GM18867 (cell line): ENCODE data around the gene KANSL1.

ENCODE experiments used
- ATAC-seq: cut with Tn5 transposase; IDR thresholded peaks from one replicate; pipeline ENCODE4 v1.9.1; 2021; ENCODE audit warnings: mild to moderate bottlenecking, moderate library complexity; ENCODE audit not compliant: unreplicated experiment

Gene KANSL1

DNA sequence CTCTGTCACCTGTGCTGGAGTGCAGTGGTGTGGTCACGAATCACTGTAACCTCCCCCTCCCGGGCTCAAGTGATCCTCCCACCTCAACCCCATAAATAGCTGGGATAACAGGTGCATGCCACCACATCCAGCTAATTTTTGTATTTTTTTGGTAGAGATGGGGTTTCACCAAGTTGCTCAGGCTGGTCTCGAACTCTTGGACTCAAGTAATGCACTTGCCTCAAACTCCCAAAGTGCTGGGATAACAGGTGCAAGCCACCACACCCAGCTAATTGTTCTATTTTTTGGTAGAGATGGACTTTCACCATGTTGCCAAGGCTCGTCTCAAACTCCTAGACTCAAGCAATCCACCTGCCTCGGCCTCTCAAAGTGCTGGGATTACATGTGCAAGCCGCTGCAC lies 107.7 kb downstream of the KANSL1 start:
- ATAC-seq = no peak

DNA sequence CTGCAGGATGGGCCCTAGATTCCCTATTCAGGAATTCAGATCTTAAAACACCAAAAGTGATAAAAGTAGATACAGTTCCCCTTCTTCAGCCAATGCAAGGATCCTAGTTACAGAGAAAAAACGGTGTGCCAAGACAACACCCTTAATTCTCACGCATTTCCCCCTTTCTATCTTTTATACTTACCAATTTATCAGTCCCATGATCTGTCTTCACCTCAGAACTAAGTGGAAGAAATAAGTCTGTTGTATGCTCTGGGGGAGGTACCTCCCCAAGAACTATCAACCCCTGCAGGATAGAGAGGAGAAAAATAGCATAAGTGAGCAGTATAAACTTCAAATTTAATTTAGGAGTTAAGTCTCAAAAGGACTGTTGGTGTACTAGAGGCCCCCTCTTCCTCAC lies 111.0 kb downstream of the KANSL1 start:
- ATAC-seq = no peak

DNA sequence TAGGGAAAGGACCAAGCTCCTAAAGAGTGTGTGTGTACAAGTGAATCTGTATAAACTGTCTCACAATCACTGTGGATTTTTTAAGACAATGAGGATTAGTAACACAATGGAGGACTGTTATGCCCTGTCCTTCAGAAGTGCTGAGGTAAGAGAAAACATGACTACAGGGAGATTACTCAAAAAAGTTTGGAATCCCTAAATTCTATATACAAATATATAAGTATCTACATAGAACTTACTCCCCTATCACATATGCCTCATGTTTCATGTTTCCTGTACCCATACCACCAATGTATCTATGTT lies 112.3 kb downstream of the KANSL1 start:
- no peak for ATAC-seq

DNA sequence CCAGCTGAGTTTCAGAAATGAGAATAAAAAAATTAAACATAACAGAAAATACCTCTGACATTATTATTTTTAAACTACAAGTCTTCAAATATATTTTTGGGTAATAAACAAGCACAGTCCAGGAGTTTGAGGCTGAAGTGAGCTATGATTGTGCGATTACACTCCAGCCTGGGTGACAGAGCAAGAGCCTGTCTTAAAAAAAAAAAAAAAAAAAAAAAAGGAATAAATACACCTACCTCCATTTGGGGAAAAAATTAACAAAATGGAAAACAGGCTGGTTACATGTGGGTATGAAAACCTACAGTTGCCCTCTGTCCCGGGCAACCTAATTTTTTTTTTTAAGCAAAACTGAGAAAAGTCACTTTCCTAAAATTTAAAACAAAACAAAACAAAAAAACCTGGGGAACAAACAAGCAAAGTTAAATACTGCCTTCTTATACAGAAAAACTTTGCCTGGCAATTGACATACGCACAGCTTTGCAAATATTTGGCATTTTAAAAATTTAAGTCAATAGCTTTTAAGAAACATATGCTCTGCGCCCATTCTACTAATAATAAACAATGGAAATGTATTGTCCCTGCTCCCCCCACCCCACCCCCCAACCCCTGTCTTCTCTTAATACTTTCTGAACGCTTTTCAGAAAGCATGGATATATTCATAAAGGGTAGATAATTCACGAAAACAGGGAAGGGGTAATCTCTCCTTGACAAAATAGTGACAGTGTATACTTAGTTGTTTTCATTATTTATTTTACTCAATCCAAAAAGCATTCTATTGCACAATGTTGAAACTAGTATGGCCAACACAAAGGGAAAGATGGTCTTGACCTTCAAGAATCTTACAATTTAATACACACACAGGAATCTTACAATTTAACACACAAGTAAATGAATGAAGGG lies 112.9 kb downstream of the KANSL1 start:
- no peak for ATAC-seq

DNA sequence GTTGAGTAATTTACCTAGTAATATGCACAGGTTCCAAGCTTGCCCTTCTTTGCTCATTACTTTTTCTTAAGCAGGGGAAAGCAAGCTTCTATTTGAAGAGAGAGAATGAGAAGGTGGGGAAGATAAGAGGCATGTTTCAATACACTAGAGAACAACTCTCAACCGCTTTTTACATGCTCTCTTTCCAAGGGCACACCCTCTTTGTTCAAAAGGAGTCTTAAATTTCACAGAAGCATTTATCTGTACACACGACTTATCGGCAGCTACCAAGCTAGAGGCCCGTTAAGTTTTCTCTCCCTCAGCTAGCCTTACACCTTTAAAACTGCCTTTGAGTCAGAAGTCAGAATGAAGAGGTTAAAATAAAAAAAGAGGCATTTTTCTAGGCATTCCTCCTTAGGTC lies 114.6 kb downstream of the KANSL1 start:
- no peak for ATAC-seq

DNA sequence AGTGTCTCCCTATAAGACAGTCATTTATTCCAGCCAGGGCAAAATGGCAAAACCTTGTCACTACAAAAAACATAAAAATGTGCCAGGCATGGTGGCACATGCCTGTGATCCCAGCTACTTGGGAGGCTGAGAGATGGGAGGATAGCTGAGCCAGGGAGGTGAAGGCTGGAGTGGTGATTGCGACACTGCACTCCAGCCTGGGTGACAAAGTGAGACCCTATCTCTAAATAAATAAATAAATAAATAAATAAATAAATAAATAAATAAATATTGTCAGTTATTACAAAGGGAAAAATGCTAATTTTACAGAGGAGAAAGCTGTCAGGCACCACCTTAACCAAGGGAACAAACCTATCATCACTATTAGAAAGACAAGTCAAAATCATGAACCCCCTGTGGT lies 118.7 kb downstream of the KANSL1 start:
- ATAC-seq = no peak

DNA sequence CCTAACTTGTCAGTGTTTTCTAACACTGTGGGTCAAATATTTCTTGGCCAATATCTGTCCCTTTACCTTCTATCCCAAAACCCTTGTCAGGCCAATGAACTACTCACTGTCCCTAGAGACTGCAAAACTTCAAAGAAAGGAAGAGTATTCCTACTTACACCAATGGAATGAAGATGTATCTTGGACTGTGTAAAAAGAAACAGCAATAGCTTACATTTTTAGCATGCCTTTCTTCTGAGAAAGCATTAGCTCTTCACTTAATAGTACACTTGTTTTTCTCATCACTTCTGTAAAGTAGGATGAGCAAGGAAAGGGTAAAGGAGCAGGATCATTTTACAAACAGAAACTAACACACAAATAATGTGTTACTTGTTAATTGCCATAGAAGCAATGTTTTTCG lies 120.2 kb downstream of the KANSL1 start:
- ATAC-seq = no peak

DNA sequence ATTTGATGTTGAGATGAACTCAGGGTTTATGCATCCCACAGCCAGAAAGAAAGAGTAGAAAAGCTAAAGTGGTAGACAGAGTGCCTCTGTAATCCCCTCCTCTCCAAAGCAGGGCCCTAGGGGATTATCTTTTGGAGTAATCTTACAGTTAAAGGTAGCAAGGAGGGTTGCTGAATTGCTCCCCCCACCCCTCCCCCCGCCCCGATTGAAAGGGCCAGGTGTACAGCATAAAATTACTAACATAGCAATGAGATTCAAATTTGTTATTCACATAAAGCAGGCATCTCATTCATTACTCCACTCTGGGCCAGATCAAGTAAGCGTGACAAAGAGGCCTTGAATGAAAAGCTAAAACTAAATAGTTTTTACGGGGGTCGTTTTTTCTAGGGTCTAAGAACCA lies 121.4 kb downstream of the KANSL1 start:
- ATAC-seq = no peak

DNA sequence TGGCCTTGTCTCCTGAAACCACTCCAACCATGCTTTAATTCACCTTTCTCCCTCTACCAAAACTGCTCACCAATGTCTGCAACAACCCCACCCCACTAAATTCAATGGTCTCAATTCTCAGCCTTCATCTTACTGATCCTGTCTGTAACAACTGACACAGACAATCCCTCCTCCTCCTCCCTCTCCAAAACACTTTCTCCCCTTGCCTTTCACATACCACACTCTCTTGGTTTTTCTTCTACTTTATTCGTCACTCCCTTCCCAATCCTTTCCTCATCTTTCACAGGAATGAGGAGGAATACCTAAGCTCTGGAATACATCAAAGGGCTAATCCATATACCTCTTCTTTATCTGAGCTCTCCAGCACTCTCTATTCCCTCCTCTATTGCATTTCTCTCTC lies 128.8 kb downstream of the KANSL1 start:
- no peak for ATAC-seq

DNA sequence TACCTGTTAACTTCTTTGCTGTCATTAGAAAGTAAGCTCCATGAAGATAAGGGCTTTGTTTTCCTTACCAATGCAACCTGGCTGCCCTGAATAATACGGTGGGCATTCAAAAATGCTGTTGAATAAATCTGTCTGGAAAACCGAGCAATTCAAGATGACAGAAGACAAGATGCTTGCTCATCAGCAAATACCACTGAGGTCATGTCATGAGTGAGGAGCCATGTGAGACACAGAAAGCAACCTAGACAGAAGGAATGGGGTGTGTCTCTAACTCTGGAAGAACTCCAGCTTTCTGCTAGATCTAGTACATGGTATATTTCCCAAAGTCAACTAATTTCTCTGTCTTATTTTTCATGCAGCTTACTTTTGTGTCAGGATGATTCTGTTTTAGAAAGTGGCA lies 130.0 kb downstream of the KANSL1 start:
- no peak for ATAC-seq

DNA sequence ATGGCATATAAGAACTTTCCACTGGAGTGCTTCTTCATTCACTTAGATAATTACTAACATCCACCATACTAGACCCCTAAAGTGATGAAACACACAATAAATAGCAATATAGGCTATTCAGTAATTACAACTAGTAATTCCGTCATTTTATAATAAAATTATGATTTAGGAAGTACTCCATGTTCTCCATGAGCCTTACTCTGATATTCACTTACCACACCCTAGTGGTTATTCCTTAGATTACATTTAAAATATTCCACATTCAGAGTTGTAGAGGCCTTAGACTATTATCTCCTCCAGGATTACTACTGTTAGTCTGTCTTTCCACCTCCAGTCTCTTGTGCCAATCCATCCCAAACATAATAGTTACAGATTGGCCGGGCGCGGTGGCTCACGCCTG lies 131.8 kb downstream of the KANSL1 start:
- no peak for ATAC-seq

DNA sequence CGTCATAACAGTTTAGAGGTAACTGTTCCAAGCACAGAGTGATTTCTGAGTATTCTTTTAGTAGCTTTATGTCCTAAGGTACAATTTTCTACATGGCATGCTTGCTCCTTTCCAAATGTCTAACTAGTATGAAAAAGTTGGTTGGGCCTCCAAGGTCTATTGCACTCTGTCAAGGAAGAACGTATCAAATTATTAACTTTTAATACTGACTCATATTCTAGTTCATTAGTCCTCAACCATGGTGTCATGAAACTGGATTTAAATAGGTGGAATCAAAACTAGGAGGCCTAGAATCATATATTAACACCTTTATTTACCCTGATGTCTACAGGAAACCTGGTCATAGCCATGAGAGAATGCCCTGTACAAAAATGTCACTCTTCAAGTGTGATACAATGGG lies 132.8 kb downstream of the KANSL1 start:
- ATAC-seq = no peak

DNA sequence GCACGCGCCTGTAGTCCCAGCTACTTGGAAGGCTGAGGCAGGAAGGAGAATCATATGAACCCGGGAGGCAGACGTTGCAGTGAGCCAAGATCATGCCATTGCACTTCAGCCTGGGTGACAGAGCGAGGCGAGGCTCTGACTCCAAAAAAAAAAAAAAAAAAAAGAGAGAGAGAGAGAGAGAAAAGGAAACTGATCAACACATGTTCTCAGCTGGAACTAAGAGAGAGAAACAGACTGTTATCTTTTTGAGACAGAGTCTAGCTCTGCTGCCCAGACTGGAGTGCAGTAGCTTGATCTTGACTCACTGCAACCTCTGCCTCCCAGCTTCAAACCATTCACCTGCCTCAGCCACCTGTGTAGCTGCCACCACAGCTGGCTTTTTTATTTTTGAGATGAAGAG lies 133.7 kb downstream of the KANSL1 start:
- no peak for ATAC-seq

DNA sequence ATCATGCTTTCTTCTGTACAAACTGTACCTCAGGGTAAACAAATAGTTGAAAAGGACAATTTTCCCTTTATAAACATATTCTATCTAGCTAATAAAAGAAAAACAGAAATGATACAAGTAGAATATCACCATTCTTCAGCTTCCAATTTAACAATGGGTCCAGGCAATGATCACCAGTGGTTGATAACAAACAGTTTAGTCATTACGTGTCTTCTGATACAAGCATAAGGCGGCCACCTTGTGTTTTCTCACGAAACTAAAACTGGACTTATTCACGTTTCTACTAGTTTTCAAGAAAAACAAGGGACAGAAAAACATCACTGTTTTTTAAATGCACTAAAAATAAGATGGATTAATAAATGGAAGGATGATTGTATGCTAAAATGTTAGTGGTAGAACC lies 135.9 kb downstream of the KANSL1 start:
- ATAC-seq = no peak

DNA sequence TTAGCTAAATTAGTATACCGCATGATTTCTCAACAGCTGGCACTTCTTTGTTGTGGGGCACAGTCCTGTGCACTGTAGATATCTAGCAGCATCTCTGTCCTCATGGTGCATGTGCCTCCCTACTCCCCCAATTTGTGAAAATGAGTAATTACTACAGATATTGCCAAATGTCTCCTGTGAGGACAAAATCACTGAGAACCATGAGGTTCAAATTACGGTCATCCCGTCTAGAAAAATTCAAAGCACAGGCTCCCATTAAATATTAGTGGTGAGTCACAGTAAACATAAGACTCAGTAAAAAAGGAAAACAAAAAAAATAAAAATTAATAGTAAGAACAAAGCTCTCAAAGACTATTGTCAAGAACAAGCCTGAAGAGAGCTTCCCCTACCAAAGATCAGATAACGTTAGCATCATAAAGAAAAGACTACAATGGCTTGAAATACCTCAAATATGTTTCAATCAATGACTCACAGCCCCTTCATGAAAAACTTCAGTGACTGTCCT lies 136.4 kb downstream of the KANSL1 start:
- ATAC-seq = no peak

DNA sequence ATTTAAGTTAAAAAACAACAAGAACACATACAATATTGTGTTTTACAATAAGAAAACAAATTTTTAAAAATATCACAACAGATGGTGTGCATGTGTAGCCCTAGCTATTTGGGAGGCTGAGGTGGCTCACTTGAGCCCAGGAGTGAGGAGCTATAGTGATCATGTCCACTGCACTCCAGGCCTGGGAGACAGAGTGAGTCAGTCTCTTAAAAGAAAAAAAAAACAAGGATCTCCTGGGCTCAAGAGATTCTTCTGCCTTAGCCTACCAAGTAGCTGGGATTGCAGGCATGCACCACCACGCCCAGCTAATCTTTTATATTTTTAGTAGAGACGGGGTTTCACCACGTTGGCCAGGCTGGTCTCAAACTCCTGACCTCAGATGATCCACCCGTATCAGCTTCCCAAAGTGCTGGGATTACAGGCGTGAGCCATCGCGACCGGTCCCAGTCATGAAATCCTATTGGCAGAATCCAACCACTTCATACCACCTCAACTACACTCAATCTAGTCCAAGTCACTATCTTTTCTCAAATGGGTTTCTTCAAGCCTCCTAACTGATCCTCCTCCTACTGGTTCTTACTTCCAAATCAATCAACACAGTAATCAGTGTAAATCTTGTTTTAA lies 139.2 kb downstream of the KANSL1 start:
- ATAC-seq = no peak

DNA sequence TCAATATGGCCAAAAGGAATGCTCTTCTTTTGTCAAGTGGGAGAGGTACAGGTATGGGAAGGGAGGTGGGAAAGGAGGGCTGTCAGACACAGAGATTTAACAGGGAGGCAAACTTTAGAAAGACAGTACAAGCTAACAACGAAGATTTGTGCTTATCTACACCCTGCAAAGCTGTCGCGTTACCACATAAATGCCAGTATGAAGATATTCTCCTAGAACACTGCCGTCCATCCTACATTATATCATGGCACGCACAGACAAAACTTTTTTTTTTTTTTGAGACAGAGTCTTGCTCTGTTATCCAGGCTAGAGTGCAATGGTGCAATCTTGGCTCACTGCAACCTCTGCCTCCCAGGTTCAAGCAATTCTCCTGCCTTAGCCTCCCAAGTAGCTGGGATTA lies 143.6 kb downstream of the KANSL1 start:
- ATAC-seq = no peak

DNA sequence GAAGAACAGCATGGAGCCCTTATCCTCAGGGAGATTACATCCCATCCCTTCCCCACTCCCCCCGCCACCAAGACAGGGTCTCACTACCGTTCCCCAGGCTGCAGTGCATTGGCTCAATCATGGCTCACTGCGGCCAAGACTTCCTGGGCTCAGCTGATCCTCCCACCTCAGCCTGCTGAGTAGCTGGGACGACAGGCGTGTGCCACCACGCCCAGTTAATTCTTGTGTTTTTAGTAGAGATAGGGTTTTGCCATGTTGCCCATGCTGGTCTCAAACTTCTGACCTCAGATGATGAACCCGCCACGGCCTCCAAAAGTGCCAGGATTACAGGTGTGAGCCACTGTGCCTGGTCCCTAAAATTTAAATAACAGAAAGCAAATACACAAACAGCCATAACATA lies 145.4 kb downstream of the KANSL1 start:
- ATAC-seq = no peak

DNA sequence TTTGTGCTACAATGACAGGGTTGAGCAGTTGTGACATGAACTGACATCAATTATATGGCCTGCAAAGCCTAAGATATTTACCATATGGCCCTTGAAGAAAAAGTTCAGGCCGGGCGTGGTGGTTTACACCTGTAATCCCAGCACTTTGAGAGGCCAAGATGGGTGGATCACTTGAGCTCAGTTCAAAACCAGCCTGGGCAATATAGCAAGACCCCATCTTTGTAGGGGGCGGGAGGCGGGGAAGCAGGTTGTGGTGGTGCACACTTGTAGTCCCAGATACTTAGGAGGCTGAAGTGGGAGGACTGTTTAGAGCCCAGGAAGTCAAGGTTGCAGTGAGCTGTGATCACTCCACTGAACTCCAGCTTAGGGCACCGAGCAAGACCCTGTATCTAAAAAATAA lies 145.8 kb downstream of the KANSL1 start:
- no peak for ATAC-seq

DNA sequence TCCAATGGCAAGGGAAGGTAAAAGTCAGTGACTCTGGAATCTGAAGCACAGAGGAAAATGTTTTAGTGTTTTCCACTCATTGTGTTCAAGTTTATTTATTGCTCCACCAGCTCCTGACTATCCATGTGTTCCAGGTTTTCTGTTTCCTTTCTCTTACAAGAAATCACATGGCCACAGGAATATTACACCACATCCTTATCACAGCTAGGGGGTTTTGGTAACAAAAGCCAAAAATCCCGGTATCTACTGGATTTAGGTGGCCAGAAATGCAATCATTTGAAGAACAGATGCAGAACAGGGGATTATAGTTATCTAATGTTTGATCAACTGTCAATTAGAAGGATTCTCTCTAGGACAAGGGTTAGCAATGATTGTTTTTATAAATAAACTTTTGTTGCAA lies 146.3 kb downstream of the KANSL1 start:
- no peak for ATAC-seq

DNA sequence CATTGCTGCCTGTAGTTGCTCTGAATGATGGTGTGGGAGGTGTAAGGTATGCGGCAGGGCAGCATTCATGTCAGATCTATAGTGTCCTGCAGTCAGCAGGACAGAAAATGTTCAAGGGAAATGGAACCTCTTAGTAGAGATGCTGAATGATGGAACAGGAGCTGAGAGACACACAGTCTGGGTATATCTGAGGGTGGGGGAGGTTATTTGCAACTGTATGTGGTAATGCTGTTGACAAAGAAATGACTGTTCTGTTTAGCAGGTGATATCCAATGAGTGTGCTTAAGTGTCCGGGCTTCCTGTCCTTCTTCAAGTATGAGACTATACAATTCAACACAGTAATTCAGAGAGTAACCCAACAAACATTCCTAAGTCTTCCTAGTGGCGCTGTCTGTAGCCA lies 147.6 kb downstream of the KANSL1 start:
- no peak for ATAC-seq

DNA sequence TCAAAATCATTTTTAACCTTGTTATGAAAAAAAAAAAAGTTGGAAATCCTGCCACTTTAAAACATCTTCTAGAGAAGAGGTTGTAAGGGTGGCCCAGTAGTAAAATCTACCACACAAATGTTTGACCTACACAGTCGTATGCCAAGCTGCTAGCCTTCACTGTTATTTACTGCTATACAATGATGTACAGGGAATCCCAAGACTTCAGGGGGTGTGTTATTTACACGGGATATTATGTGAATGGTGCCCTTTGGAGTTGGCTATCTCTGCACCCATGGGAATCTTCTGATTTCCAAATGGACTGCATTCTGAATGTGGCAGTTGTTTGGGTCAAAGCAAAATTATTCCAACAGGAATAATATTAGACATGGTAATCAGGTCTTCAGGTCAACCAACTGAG lies 148.2 kb downstream of the KANSL1 start:
- ATAC-seq = no peak
